Natural killer cell treated with Interleukin-12 subunit alpha and Interleukin-12 subunit beta and Interleukin-15 and Interleukin-18, amount 100 ng/mL, for 72 hours (primary cell): ENCODE data around the gene FUT8. TPM values are rescaled to one million over a fixed set of nuclear protein-coding genes. Genes with fewer than 3 reads are reported as not detected.
A peak's percentile ranks its signal among the peaks of the same experiment; 100 is the strongest.
"Not testable (repeated sequence)": the region's sequence is repeated elsewhere in the genome, so short reads cannot be mapped to it uniquely, and the experiment has no call there.

Source experiments
- ATAC-seq, 2 donors: fragments of 150-1000 bp; cut with Tn5 transposase in 1 of 2; sonication (Bioruptor Pico), chemical (Tn5 transposase) in 1 of 2; 2 replicates each; pipeline ENCODE4 v1.10.0; 2021
- DNase-seq: peaks from one replicate; pipeline ENCODE4 v3.0.0; 2022; ENCODE audit warnings: low spot score
- H3K27ac Mint-ChIP-seq, 2 donors: 1 replicate in 1 of 2; 2 replicates in 1 of 2; pipeline ENCODE4 v1.8.0; 2022; ENCODE audit warnings: mixed read lengths in 2 of 2, mild to moderate bottlenecking in 1 of 2, moderate library complexity in 1 of 2
- H3K27me3 Mint-ChIP-seq, 2 donors: 1 replicate in 1 of 2; 2 replicates in 1 of 2; pipeline ENCODE4 v1.8.0; 2022; ENCODE audit warnings: mixed read lengths in 2 of 2
- H3K36me3 Mint-ChIP-seq: one replicate; pipeline ENCODE4 v1.8.0; 2022; ENCODE audit warnings: mixed read lengths
- H3K4me1 Mint-ChIP-seq, 2 donors: 1 replicate in 1 of 2; 2 replicates in 1 of 2; pipeline ENCODE4 v1.8.0; 2022; ENCODE audit warnings: low read depth in 2 of 2, mixed read lengths in 2 of 2, mild to moderate bottlenecking in 1 of 2
- H3K4me3 Mint-ChIP-seq: one replicate; pipeline ENCODE4 v1.8.0; 2022; ENCODE audit warnings: mixed read lengths
- H3K9me3 Mint-ChIP-seq: 2 replicates; pipeline ENCODE4 v1.8.0; 2022; ENCODE audit warnings: mixed read lengths
- total RNA-seq, 2 donors: library from RNA; stranded (reverse); gene quantifications; one replicate each; pipeline ENCODE4 v1.2.3, GENCODE V29; 2022

FUT8 gene
- total RNA-seq, 2 donors from 2014 or later: 73.0 to 139 TPM

GRCh38 chr14:65446159-65446558 lies 33.6 kb downstream of the FUT8 start:
- peak overlapping the region in 1 of 2 donors; percentile 10 for H3K27ac Mint-ChIP-seq
- ATAC-seq (no peak), DNase-seq (no peak)
- no peaks in the 10 kb centered on the region for H3K9me3 Mint-ChIP-seq
- H3K4me1 Mint-ChIP-seq: peaks cover 26 to 37% of the 10 kb centered on the region in 2 donors
- peaks cover 26% of the 10 kb centered on the region for H3K36me3 Mint-ChIP-seq
- H3K4me3 Mint-ChIP-seq: peak overlapping the region; percentile 33
- H3K27me3 Mint-ChIP-seq: no peaks in the 10 kb centered on the region

DNA sequence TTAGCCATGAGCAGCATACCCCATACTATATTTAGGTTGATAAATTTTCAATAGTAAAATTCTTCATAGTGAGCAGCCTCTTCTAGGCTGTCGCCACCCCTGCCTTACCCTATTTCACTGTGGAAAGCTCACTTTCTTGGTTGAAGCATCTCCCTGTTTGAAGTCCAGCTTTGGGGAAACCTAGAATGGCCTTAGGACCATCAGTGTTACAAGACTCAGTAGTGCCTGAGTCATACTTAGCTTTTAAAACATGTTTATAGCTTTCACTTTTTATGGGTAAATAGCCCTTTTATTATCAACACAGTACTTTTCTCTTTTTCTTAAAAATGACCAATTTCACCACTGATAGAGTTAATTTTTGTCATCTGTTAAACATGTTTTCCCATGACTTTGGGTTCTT lies 37.1 kb downstream of the FUT8 start:
- Mint-ChIP-seq H3K4me3 (no peak overlapping the region), H3K9me3 (no peaks in the 10 kb centered on the region), H3K27me3 (no peaks in the 10 kb centered on the region), H3K27ac (no peak overlapping the region), H3K4me1 (peaks cover 23 to 40% of the 10 kb centered on the region in 2 donors), H3K36me3 (peaks cover 26% of the 10 kb centered on the region)
- no peak for DNase-seq
- no peak for ATAC-seq

DNA sequence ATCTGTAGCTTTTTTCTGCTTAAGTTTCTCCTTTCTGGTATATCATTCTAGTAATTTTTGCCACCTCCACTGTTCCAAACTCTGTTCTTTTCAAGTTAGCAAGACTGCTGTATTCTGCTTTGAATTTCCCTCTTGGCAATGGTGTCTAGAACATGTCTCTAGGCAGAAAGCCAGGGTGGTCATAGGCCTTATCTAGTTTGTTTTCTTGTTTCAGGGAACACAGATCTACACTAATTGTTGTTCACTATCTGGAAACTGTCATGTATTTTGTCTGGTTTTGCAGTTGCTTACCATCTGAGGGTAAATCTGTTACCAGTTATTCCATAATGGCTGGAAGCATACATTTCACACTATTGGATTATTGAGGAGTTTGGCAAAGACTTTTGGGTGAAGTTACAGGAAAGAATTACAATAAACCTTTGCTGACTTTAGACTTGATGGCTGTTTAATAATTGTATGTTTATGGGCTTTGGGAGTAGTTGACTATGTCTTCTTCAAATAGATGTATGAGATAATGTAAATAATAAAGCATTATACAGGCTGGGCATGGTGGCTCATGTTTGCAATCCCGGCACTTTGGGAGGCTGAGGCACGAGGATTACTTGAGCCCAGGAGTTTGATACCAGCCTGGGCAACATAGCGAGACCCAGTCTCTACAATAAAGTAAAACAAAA lies 41.4 kb downstream of the FUT8 start:
- H3K36me3 Mint-ChIP-seq: peaks cover 23% of the 10 kb centered on the region
- no peaks in the 10 kb centered on the region for H3K27me3 Mint-ChIP-seq
- no peak overlapping the region for H3K27ac Mint-ChIP-seq
- ATAC-seq: no peak
- H3K4me3 Mint-ChIP-seq: no peak overlapping the region
- DNase-seq: no peak
- H3K9me3 Mint-ChIP-seq: no peaks in the 10 kb centered on the region
- H3K4me1 Mint-ChIP-seq: peaks cover 12 to 23% of the 10 kb centered on the region in 2 donors

DNA sequence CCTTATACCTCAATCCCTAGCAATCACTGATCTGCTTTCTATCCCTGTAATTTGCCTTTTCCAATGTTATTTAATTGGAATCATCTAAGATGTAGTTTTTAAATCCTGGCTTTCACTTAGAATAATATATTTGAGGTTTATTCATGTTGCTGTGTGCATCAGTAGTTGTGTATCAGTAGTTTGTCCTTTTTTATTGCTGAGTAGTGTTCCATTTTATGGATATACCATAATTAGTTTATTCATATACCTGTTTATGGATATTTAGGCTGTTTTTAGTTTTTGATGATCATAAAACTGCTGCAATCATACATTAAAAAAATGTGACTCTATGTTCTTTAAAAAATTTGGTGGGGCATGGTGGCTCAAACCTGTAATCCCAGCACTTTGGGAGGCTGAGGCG lies 43.7 kb downstream of the FUT8 start:
- no peak for ATAC-seq
- peaks cover 16 to 30% of the 10 kb centered on the region in 2 donors for H3K4me1 Mint-ChIP-seq
- no peak overlapping the region for H3K27ac Mint-ChIP-seq
- H3K9me3 Mint-ChIP-seq: no peaks in the 10 kb centered on the region
- no peak for DNase-seq
- no peak overlapping the region for H3K4me3 Mint-ChIP-seq
- peaks cover 31% of the 10 kb centered on the region for H3K36me3 Mint-ChIP-seq
- H3K27me3 Mint-ChIP-seq: no peaks in the 10 kb centered on the region

DNA sequence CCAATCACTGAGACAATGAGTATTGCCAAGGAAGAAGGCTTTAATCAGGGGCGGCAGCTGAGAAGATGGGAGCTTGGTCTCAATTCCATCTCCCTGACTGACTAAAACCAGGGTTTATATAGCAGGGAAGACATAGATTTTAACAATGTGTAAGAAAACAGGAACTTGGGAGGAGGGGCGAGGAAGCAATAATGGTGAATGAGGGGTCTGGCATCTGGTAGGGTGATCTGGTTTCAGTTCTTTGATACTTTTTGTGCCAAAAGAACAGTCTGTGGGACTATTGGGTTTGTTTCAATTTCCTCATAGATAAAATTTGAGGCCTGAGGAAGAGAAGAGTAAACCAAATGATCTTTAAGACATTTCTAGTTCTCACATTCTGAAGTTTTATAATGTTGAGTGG lies 49.2 kb downstream of the FUT8 start:
- H3K4me3 Mint-ChIP-seq: peak overlapping the region; percentile 54
- no peaks in the 10 kb centered on the region for H3K27me3 Mint-ChIP-seq
- H3K36me3 Mint-ChIP-seq: peaks cover 27% of the 10 kb centered on the region
- peaks cover 24 to 50% of the 10 kb centered on the region in 2 donors for H3K4me1 Mint-ChIP-seq
- H3K27ac Mint-ChIP-seq: peak overlapping the region; percentile 85 to 87
- DNase-seq (no peak), ATAC-seq (no peak)
- H3K9me3 Mint-ChIP-seq: no peaks in the 10 kb centered on the region

DNA sequence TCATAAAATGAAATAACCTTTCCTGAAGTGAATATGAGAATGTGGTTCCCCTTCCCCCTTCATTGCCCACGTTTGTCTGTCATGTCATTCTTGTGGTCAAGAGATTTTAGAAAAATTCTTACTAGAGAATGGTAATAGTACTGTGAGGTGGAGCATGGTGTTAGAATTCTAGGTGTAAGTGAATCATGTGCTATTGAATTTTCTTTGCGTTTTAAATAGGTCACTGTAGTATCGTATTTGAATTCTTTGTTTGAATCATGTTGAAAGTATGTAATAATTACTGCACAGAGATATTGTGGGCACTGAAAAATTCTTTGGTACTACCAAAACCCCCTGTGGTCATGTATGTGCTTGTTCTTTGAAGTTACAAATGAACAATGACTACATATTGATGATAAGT lies 49.9 kb downstream of the FUT8 start:
- ATAC-seq (peak; percentile 85 to 96), DNase-seq (no peak)
- peaks cover 24 to 50% of the 10 kb centered on the region in 2 donors for H3K4me1 Mint-ChIP-seq
- no peaks in the 10 kb centered on the region for H3K9me3 Mint-ChIP-seq
- peak overlapping the region; percentile 85 to 87 for H3K27ac Mint-ChIP-seq
- peak overlapping the region; percentile 54 for H3K4me3 Mint-ChIP-seq
- peaks cover 27% of the 10 kb centered on the region for H3K36me3 Mint-ChIP-seq
- no peaks in the 10 kb centered on the region for H3K27me3 Mint-ChIP-seq

GRCh38 chr14:65465584-65465983 lies 53.1 kb downstream of the FUT8 start:
- Mint-ChIP-seq H3K9me3 (no peaks in the 10 kb centered on the region), H3K27me3 (no peaks in the 10 kb centered on the region), H3K27ac (no peak overlapping the region), H3K36me3 (peaks cover 28% of the 10 kb centered on the region), H3K4me1 (peaks cover 32 to 61% of the 10 kb centered on the region in 2 donors), H3K4me3 (no peak overlapping the region)
- no peak for DNase-seq
- ATAC-seq: no peak

DNA sequence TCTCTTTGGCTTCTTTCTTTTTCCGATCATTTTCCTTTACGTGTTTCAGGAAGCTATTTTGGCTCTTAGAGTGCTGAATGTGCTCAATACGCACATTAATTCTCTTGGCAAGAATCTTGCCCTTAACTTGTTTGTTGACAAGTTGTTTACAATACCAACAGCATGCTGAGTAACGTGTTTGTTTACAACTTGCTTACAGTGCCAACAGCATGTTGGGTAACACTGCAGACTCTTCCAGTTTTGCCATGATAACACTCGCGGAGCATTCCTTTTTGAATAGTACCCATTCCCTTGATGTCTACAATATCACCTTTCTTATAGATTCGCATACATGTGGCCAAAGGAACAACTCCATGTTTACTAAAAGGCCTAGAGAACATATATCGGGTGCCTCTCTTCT lies 55.4 kb downstream of the FUT8 start:
- H3K9me3 Mint-ChIP-seq, H3K27me3 Mint-ChIP-seq, ATAC-seq, DNase-seq, H3K4me3 Mint-ChIP-seq: not testable (repeated sequence)
- H3K36me3 Mint-ChIP-seq: peaks cover 18% of the 10 kb centered on the region
- H3K4me1 Mint-ChIP-seq: peaks cover 26 to 53% of the 10 kb centered on the region in 2 donors
- peak overlapping the region in 1 of 2 donors; percentile 83 for H3K27ac Mint-ChIP-seq

DNA sequence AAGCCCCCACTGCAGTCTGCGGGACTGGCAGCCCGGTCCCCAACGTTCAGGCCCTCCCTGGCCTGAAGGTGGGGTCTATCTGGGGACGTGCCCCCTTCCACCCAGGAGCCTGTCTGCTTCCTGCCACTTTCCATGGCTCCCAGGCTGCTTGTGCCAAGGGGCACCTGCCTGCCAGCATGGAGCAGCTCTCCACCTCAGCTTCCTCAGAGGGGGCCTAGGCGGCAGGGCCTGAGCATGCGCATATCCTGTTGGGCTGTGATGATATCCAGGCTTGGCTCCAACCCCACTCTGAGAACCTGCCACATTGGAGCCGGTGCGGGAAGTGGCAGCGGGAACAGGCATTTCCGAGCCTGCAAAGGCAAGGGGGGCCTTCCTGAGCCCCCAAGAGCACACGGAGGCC lies 57.4 kb downstream of the FUT8 start:
- H3K27ac Mint-ChIP-seq: peak overlapping the region; percentile 83 to 87
- peaks cover 30 to 57% of the 10 kb centered on the region in 2 donors for H3K4me1 Mint-ChIP-seq
- ATAC-seq (no peak), DNase-seq (no peak)
- no peaks in the 10 kb centered on the region for H3K9me3 Mint-ChIP-seq
- peaks cover 18% of the 10 kb centered on the region for H3K36me3 Mint-ChIP-seq
- no peak overlapping the region for H3K4me3 Mint-ChIP-seq
- no peaks in the 10 kb centered on the region for H3K27me3 Mint-ChIP-seq

GRCh38 chr14:65470404-65470880 lies 57.9 kb downstream of the FUT8 start:
- Mint-ChIP-seq H3K4me3 (peak overlapping the region; percentile 74), H3K27ac (peak overlapping the region; percentile 82 to 87), H3K36me3 (peaks cover 18% of the 10 kb centered on the region), H3K9me3 (no peaks in the 10 kb centered on the region), H3K27me3 (no peaks in the 10 kb centered on the region), H3K4me1 (peaks cover 30 to 53% of the 10 kb centered on the region in 2 donors)
- DNase-seq: no peak
- peak; percentile 68 to 76 for ATAC-seq

GRCh38 chr14:65471038-65471878 lies 58.7 kb downstream of the FUT8 start:
- Mint-ChIP-seq H3K27me3 (no peaks in the 10 kb centered on the region), H3K36me3 (peaks cover 18% of the 10 kb centered on the region), H3K4me3 (peak overlapping the region; percentile 74), H3K4me1 (peaks cover 36 to 54% of the 10 kb centered on the region in 2 donors), H3K9me3 (no peaks in the 10 kb centered on the region), H3K27ac (peak overlapping the region; percentile 82 to 87)
- ATAC-seq (peak; percentile 94), DNase-seq (no peak)

- Mint-ChIP-seq H3K27me3 (no peaks in the 10 kb centered on the region), H3K36me3 (peaks cover 18% of the 10 kb centered on the region), H3K27ac (peak overlapping the region; percentile 82 to 87), H3K4me1 (peaks cover 38 to 57% of the 10 kb centered on the region in 2 donors), H3K9me3 (no peaks in the 10 kb centered on the region), H3K4me3 (peak overlapping the region; percentile 74)
- ATAC-seq (no peak), DNase-seq (no peak)
Observed at GRCh38 chr14:65472189-65472588, 59.7 kb downstream of the FUT8 start.

GRCh38 chr14:65476273-65476941 lies 63.9 kb downstream of the FUT8 start:
- no peaks in the 10 kb centered on the region for H3K27me3 Mint-ChIP-seq
- ATAC-seq: peak; percentile 82 to 83
- H3K36me3 Mint-ChIP-seq: peaks cover 22% of the 10 kb centered on the region
- peak overlapping the region; percentile 65 to 76 for H3K27ac Mint-ChIP-seq
- peaks cover 47 to 64% of the 10 kb centered on the region in 2 donors for H3K4me1 Mint-ChIP-seq
- peak overlapping the region; percentile 43 for H3K4me3 Mint-ChIP-seq
- DNase-seq: no peak
- H3K9me3 Mint-ChIP-seq: no peaks in the 10 kb centered on the region
